ENCODE data around the gene DPEP2.
"Not testable (repeated sequence)": the region's sequence is repeated elsewhere in the genome, so short reads cannot be mapped to it uniquely, and the experiment has no call there.

Gene DPEP2

DNA sequence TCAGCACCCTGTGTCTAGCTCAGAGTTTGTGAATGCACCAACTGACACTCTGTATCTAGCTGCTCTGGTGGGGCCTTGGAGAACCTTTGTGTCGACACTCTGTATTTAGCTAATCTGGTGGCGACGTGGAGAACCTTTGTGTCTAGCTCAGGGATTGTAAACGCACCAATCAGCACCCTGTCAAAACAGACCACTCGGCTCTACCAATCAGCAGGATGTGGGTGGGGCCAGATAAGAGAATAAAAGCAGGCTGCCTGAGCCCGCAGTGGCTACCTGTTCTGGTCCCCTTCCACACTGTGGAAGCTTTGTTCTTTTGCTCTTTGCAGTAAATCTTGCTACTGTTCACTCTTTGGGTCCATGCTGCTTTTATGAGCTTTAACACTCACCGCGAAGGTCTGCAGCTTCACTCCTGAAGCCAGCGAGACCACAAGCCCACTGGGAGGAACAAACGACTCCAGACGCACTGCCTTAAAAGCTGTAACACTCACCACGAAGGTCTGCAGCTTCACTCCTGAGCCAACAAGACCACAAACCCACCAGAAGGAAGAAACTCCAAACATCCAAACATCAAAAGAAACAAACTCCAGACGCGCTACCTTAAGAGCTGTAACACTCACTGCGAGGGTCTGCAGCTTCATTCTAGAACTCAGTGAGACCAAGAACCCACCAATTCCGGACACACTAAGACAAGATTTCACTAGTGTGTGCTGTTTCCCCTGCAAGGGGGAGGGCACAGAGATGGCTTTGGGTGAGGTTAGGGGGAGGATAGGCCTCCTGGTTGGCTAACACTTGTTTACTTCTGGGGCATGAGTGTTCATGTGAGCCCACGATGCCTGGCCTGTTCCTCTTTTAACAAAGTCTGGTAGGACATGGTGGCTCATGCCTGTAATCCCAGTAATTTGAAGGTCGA is at the start of gene DPEP2:
TSS of gene DPEP2 (minus strand) at position 706 of the 910 bp plus-strand sequence. CDS start 6,272 bp downstream, outside the sequence.
- in situ Hi-C loops (cut with MboI; ENCODE audit: low sequenced_read_pairs): not testable (repeated sequence)

- in situ Hi-C loops (cut with MboI; ENCODE audit: low sequenced_read_pairs): no loop called here
These were observed 48.7 kb upstream of the DPEP2 start for GRCh38 chr16:68047987-68048386.

- in situ Hi-C loops (cut with MboI; ENCODE audit: low sequenced_read_pairs): no loop called here
These were observed 46.8 kb upstream of the DPEP2 start for GRCh38 chr16:68046106-68046505.

- in situ Hi-C loops (cut with MboI; ENCODE audit: low sequenced_read_pairs): no loop called here
These were observed 42.5 kb upstream of the DPEP2 start for GRCh38 chr16:68041783-68042182.

DNA sequence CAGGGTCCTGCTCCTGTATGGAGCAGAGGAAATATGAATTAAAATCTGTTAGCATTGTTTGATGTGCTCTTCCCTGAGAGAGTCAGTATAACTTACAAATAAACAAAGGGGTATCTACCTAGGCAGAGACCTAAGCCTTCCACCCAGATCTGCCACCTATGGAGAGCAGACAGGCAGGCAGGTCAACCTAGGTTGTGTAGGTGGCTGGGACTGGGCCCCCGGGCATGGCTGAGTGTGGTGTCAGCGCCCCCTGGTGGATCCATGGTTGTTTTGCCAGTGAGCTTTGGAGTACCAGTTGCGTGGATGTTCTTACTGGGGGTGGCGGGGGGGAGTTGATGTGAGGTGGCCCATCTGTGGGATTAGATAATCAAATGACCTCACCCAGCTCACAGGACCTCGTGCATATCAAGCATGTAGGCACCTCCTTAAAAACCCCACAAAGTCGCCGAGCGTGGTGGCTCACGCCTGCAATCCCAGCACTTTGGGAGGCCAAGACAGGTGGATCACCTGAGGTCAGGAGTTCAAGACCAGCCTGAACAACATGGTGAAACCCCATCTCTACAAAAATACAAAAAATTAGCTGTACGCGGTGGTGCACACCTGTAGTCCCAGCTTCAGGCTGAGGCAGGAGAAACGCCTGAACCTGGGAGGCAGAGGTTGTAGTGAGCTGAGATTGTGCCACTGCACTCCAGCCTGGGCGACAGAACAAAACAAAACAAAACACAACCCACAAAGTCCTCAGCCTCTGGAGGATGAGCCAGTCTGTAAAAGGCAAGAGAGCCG is 41.4 kb upstream of the DPEP2 start:
- in situ Hi-C loops (cut with MboI; ENCODE audit: low sequenced_read_pairs): no loop called here

- in situ Hi-C loops (cut with MboI; ENCODE audit: low sequenced_read_pairs): loop anchor here (5.0 kb wide), 1 partner anchor 46 kb away; no protein-coding TSS in a partner anchor
These were observed 38.7 kb upstream of the DPEP2 start for GRCh38 chr16:68037841-68038597.

- in situ Hi-C loops (cut with MboI; ENCODE audit: low sequenced_read_pairs): loop anchor here (5.0 kb wide), 1 partner anchor 43 kb away; no protein-coding TSS in a partner anchor
These were observed 35.9 kb upstream of the DPEP2 start for GRCh38 chr16:68035227-68035626.

DNA sequence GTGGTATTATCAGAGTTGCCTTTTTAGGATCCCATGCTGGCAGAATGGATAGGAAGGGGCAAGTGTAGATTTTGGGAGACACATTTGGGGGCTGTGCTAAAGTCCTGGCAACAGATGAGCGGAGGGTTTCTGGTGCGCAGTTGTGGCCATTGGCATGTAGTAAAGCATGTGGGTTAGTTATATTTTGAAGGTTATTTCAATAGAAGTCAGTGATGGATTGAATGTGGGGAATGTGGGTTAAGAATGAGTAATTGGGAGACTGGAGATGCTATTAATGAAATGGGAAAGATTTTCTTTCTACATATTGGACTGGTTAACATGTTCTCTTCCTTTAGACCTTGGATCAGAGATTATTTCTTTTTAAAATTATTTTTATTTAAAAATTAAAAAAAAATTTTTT is 33.8 kb upstream of the DPEP2 start:
- in situ Hi-C loops (cut with MboI; ENCODE audit: low sequenced_read_pairs): no loop called here

GRCh38 chr16:68031951-68032350 is 32.7 kb upstream of the DPEP2 start:
- in situ Hi-C loops (cut with MboI; ENCODE audit: low sequenced_read_pairs): no loop called here

DNA sequence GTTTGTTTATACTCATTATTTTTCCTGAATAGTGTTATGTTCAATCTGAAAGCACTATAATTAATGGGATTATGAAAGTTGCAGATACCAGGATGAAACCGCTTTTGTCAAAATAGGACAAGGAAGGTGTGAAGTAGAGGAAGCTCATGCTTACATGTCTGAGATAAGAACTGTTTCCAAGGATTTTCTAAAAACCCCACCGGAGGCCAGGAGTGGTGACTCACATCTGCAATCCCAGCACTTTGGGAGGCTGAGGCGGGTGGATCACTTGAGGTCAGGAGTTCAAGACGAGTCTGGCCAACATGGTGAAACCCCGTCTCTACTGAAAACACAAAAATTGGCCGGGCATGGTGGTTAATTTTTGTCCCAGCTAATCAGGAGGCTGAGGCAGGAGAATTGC is 30.8 kb upstream of the DPEP2 start:
- in situ Hi-C loops (cut with MboI; ENCODE audit: low sequenced_read_pairs): not testable (repeated sequence)

DNA sequence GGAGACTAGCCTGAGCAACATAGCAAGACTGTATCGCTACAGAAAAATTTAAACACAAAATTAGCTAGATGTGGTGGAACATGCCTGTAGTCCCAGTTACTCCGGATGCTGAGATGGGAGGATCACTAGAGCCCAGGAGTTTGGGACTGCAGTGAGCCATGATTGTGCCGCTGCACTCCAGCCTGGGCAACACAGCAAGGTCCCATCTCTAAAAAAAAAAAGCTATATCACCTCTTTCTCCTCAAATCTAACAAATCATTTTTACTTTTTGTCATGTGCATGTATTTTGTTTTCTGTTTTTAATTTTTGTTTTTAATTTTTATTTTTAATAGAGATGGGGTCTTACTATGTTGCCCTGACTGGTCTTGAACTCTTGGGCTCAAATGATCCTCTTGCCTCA is 29.7 kb upstream of the DPEP2 start:
- in situ Hi-C loops (cut with MboI; ENCODE audit: low sequenced_read_pairs): no loop called here

DNA sequence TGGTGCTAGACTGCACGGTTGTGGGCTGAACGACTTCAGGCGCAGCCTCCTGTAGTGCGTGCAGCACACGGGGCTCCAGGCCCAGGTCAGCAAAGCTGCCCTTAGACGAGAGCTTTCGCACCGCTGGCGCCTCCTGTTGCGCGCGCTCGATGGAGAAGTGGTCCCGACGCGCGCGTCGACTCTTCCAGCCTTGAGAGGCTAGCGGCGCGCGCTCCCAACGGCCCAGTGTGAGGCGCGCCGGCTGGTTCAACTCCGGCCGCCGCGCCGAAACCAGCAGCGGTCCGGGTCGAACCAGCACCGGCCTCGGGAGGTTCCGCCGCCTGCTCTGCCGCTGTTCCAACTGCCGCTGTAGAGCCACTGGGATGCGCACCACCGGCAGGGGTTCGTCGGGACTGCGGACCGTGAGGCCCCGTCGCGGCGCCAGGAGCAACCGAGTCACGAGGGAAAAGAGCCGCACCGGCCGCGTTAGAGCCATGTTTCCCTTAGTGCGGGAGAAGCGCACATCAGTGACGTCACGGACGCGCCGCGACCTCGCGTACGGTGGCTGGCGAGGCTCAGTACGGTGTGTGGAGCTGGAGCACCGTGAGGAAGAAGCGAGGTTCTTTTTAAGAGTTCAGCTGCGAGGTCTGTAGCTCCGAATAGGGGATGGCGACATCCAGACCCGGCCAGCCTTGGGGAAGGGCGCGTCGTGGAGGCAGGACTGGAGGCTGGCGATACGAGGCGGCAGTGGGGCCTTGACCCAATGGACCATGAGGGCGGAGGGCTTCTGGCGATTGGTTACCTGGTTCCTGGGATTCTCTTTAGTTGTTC is 23.6 kb upstream of the DPEP2 start, which contains the start of the genes DDX28 and DUS2:
TSS of gene DDX28 (minus strand) at position 505 of the 810 bp plus-strand sequence. CDS start at position 475, 30 bp downstream.
TSS of gene DUS2 (plus strand) at position 557 of the 810 bp plus-strand sequence. CDS start 14,740 bp downstream, outside the sequence.
- in situ Hi-C loops (cut with MboI; ENCODE audit: low sequenced_read_pairs): no loop called here

DNA sequence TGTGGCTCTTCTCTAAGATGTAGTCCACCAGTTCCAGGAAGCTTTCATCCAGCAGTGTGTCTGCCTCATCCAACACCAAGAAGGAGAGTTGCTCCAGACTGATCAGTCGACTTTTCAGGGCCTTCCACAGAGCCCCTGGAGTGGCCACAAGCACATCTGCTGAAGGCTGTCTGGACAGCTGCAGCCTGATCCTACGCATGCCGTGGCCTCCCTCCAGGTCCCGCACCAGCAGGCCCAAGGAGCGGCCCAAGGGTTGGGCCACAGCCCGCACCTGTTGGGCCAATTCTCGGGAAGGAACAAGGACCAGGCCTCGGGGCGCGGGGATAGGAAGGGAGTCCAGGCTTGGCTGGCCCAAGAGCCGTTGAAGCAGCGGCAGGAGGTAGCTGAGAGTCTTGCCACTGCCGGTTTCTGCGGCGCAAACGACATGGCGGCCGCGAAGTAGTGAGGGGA is 23.0 kb upstream of the DPEP2 start:
- in situ Hi-C loops (cut with MboI; ENCODE audit: low sequenced_read_pairs): no loop called here

DNA sequence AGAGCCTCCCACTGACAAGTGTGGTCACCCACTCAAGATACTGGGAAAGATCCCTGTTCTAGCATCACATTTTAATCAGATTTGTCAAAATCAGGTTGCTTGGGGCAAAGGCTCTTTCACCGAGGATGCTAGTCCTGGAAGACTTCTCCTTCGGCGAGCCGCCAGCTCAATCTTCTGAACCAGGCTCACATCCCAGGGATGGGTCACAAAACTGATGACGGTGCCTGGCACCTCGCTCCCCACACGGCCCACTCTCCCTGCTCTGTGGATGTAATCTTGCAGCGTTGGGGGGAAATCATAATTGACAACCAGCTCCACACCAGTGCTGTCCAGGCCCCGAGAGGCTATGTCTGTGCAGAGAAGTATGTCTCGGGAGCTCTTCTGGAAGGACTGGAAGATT is 22.2 kb upstream of the DPEP2 start:
- in situ Hi-C loops (cut with MboI; ENCODE audit: low sequenced_read_pairs): no loop called here

DNA sequence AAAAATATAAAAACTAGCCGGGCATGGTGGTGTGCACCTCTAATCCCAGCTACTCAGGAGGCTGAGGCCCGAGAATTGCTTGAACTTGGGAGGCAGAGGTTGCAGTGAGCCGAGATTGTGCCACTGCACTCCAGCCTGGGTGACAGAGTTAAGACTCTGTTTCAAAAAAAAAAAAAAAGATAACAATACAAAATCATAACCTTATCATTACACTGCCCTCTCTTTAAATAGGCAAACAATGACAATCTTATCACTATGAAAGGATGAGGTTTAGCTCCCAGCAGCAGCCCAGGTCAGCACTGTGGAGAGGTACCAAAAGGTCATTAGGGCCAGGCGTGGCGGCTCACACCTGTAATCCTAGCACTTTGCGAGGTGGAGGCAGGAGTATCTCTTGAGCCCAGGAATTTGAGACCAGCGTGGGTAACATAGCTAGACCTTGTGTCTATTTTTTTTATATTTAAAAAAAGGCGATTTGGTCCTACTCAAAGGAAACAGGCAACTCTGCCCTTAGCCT is 19.9 kb upstream of the DPEP2 start:
- in situ Hi-C loops (cut with MboI; ENCODE audit: low sequenced_read_pairs): no loop called here

GRCh38 chr16:68015681-68016080 is 16.4 kb upstream of the DPEP2 start, which contains the start of gene DPEP2NB:
Gene DPEP2NB, minus strand, starts transcription at chr16:68015911. Its CDS starts 141 bp downstream, at chr16:68015770.
- in situ Hi-C loops (cut with MboI; ENCODE audit: low sequenced_read_pairs): no loop called here

DNA sequence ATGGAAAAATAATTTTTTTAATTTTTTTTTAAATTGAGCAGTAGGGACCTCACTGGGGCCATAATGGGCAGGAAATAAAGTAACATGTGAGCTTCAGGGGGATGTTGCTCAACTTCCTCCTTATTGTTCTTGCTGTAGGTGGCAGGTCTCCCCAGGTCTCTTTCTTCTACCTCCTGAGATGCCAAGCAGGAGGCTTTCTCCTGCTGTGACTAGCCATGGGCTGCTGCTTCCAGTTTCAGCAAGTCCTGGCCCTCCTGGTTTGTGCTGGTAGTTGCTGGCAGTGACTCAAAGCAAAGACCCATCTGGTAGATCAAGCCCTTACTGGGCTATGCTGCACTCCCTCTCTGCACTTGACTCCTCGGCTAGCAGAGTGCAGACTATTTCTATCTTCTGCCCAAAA is 14.2 kb upstream of the DPEP2 start:
- in situ Hi-C loops (cut with MboI; ENCODE audit: low sequenced_read_pairs): no loop called here

GRCh38 chr16:68009872-68010271 is 10.6 kb upstream of the DPEP2 start:
- in situ Hi-C loops (cut with MboI; ENCODE audit: low sequenced_read_pairs): not testable (repeated sequence)

DNA sequence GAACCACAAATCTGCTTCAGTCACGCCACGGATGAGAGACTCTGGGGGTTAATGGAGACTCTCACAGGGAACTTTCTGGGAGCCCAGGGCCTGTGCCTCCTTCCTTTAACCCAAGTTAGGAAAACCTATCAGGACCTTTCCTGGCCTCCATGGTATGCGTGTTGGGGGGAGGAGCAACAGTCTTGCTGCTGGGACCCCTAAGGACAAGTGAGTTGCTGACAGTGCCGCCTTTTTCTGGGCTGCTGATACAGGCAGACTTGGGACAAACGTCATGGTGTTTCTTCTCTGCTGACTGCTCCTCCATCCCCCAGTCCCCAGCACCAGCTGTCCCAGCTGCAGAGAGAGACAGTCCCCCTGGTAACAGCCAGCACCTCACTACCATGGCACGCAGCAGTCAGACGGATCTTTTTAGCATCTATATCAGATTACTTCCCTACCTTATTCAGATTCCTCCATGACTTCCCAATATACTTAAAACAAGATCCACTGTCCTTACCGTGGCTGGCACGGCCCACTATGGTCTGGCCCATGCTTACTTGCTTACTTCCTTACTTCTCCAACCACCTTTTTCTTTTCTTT is 10.0 kb upstream of the DPEP2 start:
- in situ Hi-C loops (cut with MboI; ENCODE audit: low sequenced_read_pairs): no loop called here

Measured in HL-60/S4 treated with phorbol 12-myristate 13-acetate at 8.2 ng/mL for 4 days and 3 days (cell line).